Panc1 (cell line): Measurements from ENCODE around the gene FAM24A. TPM values are rescaled to one million over a fixed set of nuclear protein-coding genes. Genes with fewer than 3 reads are reported as not detected.

Experiments used
- ATAC-seq: fragments of 200-7000 bp; cut with Tn5 transposase; 2 replicates; pipeline ENCODE4 v1.9.1; 2020; ENCODE audit warnings: mild to moderate bottlenecking, moderate library complexity
- BruUV-seq: library from RNA; stranded (reverse); fragments of 400-500 nt; replicated peaks from 2 replicates; lab custom pipeline; 2021; lab: Mats Ljungman, UMichigan
- CTCF ChIA-PET: fragments of 300-600 bp; sonication (Branson Sonifier 250); formaldehyde crosslinking; loops from one replicate; lab custom pipeline; 2022; ENCODE audit warnings: antibody characterized with exemption; lab: Charles Lee
- POLR2A ChIA-PET: fragments of 300-600 bp; sonication (Branson Sonifier 250); formaldehyde crosslinking; loops from one replicate; lab custom pipeline; 2022; ENCODE audit warnings: antibody characterized with exemption; lab: Charles Lee
- DNase-seq: peaks from one replicate; pipeline ENCODE4 v3.0.0-alpha.2; 2010; ENCODE audit warnings: low read depth, low spot score
- H3K27ac ChIP-seq: 2 replicates; pipeline ENCODE4 v1.5.1; 2011; ENCODE audit warnings: mild to moderate bottlenecking, low read length, inconsistent platforms
- H3K27me3 ChIP-seq: fragments of 200-500 bp; sonication (Bioruptor generic); 2 replicates; pipeline ENCODE4 v1.6.0; 2014; ENCODE audit warnings: low read length, inconsistent platforms; ENCODE audit not compliant: control insufficient read depth, insufficient read depth
- H3K36me3 ChIP-seq: fragments of 200-500 bp; sonication (Bioruptor generic); 2 replicates; pipeline ENCODE4 v1.5.1; 2014; ENCODE audit warnings: inconsistent platforms, mild to moderate bottlenecking, low read length, moderate library complexity; ENCODE audit not compliant: control insufficient read depth, insufficient read depth
- H3K4me1 ChIP-seq: 2 replicates; pipeline ENCODE4 v1.5.1; 2011; ENCODE audit warnings: inconsistent platforms, mild to moderate bottlenecking, low read length, moderate library complexity; ENCODE audit not compliant: control insufficient read depth, insufficient read depth
- H3K4me3 ChIP-seq, 2 experiments: 2 replicates each; pipeline ENCODE4 v1.5.1; 2011 to 2012; ENCODE audit warnings: low read depth in 2 of 2, low read length in 2 of 2, mild to moderate bottlenecking in 2 of 2, inconsistent platforms in 1 of 2, moderate library complexity in 1 of 2
- H3K9me3 ChIP-seq: fragments of 200-500 bp; sonication (Bioruptor generic); 2 replicates; pipeline ENCODE4 v1.5.1; 2014; ENCODE audit warnings: low read depth, mild to moderate bottlenecking, inconsistent platforms, low read length, moderate library complexity; ENCODE audit not compliant: control insufficient read depth, insufficient read depth
- POLR2AphosphoS5 ChIP-seq: IDR thresholded peaks from 2 replicates; pipeline ENCODE4 v1.6.1; 2012; ENCODE audit warnings: mild to moderate bottlenecking, low read depth, low read length, moderate library complexity
- SIN3A ChIP-seq: IDR thresholded peaks from 2 replicates; pipeline ENCODE4 v1.6.1; 2012; ENCODE audit warnings: low read depth, mild to moderate bottlenecking, low read length, moderate library complexity, borderline replicate concordance; ENCODE audit not compliant: insufficient read depth
- TCF7L2 ChIP-seq: IDR thresholded peaks from 2 replicates; pipeline ENCODE4 v1.6.1; 2011; ENCODE audit warnings: mild to moderate bottlenecking, low read depth, low read length, inconsistent platforms
- in situ Hi-C: cut with HindIII; loops from 2 replicates; pipeline ENCODE4 v1.10.0; 2016; ENCODE audit warnings: low sequenced_read_pairs, low pct_unique_long_range_greater_than_20kb
- intact Hi-C: fragments of 100-400 bp; cut with micrococcal nuclease; formaldehyde crosslinking; loops from one replicate; pipeline ENCODE4 v1.10.0; 2022; ENCODE audit not compliant: unreplicated experiment
- total RNA-seq: library from RNA; stranded (reverse); gene quantifications from one replicate; pipeline ENCODE4 v1.2.1, GENCODE V29; 2021; ENCODE audit not compliant: unreplicated experiment
- TF ChIP-seq, protein P1 (sequence below), 2 experiments: IDR thresholded peaks; 2 replicates each; pipeline ENCODE4 v1.6.1; 2011 to 2012; ENCODE audit warnings: low read depth in 2 of 2, control low read depth in 1 of 2, low read length in 1 of 2, mild to moderate bottlenecking in 1 of 2, moderate library complexity in 1 of 2; ENCODE audit not compliant: insufficient read depth in 1 of 2
- TF ChIP-seq, protein P2 (sequence below): fragments of 450-650 bp; IDR thresholded peaks from 2 replicates; pipeline ENCODE4 v1.5.1; 2017; ENCODE audit warnings: mild to moderate bottlenecking

FAM24A gene
- total RNA-seq, 1 experiment from 2014 or later, result not detected

DNA sequence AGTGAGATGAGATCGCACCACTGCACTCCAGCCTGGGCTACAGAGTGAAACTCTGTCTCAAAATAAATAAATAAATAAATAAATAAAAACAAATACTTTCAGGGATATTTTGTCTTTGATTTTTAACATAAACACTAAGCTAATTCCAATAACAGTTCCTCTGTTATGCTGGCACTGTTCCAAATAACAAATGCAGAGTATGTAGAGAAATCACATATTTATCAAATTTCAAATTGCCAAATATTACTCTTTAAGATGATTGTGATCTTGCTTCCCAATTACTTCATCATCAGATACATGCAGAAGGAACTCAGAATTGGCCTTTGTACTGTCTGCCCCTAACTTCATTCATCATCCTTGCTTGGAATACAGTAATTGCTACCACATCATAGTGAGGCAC, 19.7 kb downstream of the FAM24A start:
- TF ChIP-seq, protein P1, sequence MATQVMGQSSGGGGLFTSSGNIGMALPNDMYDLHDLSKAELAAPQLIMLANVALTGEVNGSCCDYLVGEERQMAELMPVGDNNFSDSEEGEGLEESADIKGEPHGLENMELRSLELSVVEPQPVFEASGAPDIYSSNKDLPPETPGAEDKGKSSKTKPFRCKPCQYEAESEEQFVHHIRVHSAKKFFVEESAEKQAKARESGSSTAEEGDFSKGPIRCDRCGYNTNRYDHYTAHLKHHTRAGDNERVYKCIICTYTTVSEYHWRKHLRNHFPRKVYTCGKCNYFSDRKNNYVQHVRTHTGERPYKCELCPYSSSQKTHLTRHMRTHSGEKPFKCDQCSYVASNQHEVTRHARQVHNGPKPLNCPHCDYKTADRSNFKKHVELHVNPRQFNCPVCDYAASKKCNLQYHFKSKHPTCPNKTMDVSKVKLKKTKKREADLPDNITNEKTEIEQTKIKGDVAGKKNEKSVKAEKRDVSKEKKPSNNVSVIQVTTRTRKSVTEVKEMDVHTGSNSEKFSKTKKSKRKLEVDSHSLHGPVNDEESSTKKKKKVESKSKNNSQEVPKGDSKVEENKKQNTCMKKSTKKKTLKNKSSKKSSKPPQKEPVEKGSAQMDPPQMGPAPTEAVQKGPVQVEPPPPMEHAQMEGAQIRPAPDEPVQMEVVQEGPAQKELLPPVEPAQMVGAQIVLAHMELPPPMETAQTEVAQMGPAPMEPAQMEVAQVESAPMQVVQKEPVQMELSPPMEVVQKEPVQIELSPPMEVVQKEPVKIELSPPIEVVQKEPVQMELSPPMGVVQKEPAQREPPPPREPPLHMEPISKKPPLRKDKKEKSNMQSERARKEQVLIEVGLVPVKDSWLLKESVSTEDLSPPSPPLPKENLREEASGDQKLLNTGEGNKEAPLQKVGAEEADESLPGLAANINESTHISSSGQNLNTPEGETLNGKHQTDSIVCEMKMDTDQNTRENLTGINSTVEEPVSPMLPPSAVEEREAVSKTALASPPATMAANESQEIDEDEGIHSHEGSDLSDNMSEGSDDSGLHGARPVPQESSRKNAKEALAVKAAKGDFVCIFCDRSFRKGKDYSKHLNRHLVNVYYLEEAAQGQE (IDR thresholded peaks at IDR 0.05; ENCODE audit: insufficient read depth in 1 of 2, low read depth in 2 of 2, low read length in 1 of 2), result no peak
- TF ChIP-seq POLR2AphosphoS5, result no peak
- TF ChIP-seq SIN3A, result no peak
- TF ChIP-seq, protein P2, sequence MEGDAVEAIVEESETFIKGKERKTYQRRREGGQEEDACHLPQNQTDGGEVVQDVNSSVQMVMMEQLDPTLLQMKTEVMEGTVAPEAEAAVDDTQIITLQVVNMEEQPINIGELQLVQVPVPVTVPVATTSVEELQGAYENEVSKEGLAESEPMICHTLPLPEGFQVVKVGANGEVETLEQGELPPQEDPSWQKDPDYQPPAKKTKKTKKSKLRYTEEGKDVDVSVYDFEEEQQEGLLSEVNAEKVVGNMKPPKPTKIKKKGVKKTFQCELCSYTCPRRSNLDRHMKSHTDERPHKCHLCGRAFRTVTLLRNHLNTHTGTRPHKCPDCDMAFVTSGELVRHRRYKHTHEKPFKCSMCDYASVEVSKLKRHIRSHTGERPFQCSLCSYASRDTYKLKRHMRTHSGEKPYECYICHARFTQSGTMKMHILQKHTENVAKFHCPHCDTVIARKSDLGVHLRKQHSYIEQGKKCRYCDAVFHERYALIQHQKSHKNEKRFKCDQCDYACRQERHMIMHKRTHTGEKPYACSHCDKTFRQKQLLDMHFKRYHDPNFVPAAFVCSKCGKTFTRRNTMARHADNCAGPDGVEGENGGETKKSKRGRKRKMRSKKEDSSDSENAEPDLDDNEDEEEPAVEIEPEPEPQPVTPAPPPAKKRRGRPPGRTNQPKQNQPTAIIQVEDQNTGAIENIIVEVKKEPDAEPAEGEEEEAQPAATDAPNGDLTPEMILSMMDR, result no peak
- TF ChIP-seq TCF7L2, result no peak
- CTCF ChIA-PET, result no interaction called here
- no peaks in the 10 kb centered on the region; the same call in 1 of the 2 replicates for H3K36me3 ChIP-seq
- POLR2A ChIA-PET, result no interaction called here
- H3K4me3 ChIP-seq, result no peak overlapping the region
- H3K27ac ChIP-seq, result no peak overlapping the region
- in situ Hi-C loops (no loop called here), intact Hi-C loops (no loop called here)
- H3K9me3 ChIP-seq, result no peaks in the 10 kb centered on the region
- no peak for DNase-seq
- no TSS peak for BruUV-seq
- no peaks in the 10 kb centered on the region for H3K27me3 ChIP-seq
- ATAC-seq, result no peak
- H3K4me1 ChIP-seq, result no peaks in the 10 kb centered on the region

- Histone ChIP-seq H3K4me1 (no peaks in the 10 kb centered on the region), H3K27ac (no peak overlapping the region), H3K9me3 (no peaks in the 10 kb centered on the region), H3K4me3 (no peak overlapping the region), H3K27me3 (no peaks in the 10 kb centered on the region), H3K36me3 (peaks cover 6% of the 10 kb centered on the region; the same call in 1 of the 2 replicates)
- ATAC-seq, result no peak
- DNase-seq, result no peak
- no TSS peak for BruUV-seq
- intact Hi-C loops, result no loop called here
- in situ Hi-C loops, result no loop called here
- CTCF ChIA-PET, result no interaction called here
- TF ChIP-seq SIN3A (no peak), POLR2AphosphoS5 (no peak), TCF7L2 (no peak)
- TF ChIP-seq, protein P1 (IDR thresholded peaks at IDR 0.05; ENCODE audit: insufficient read depth in 1 of 2, low read depth in 2 of 2, low read length in 1 of 2), result no peak
- TF ChIP-seq, protein P2, result no peak
- POLR2A ChIA-PET, result no interaction called here
Observed at GRCh38 chr10:122931088-122931906, 20.9 kb downstream of the FAM24A start.
